HL-60/S4 (cell line): ENCODE measurements around the gene CD86.
"Not testable (repeated sequence)": the region's sequence is repeated elsewhere in the genome, so short reads cannot be mapped to it uniquely, and the experiment has no call there.

Experiments
- in situ Hi-C: fragments of 300-500 bp; cut with MboI; formaldehyde crosslinking; loops from 2 replicates; pipeline ENCODE4 v1.14.3; 2022; ENCODE audit warnings: low sequenced_read_pairs

CD86 gene

DNA sequence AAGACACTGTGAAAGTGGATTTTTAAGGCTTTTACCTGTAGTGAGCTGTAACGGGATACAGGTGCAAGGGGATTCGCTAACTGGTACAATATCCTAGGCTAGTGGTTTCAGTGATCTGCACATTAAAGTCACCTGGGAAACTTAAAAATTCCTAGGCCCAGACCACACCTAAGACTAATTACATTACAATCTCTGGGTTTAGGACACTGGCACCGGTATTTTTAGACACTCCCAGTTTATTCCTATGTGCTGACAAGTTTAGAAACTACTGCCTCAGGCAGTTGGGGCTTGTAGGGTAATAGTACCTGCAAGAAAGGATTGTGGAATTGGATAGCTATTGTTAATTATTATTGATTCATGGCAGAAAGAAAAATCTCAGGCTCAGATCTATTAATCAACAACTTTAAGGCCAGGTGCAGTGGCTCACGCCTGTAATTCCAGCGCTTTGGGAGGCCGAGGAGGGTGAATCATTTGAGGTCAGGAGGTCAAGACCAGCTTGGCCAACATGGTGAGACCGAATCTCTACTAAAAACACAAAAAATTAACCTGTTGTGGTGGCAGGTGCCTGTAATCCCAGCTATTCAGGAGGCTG, 77.9 kb downstream of the CD86 start:
- in situ Hi-C loops, result no loop called here

DNA sequence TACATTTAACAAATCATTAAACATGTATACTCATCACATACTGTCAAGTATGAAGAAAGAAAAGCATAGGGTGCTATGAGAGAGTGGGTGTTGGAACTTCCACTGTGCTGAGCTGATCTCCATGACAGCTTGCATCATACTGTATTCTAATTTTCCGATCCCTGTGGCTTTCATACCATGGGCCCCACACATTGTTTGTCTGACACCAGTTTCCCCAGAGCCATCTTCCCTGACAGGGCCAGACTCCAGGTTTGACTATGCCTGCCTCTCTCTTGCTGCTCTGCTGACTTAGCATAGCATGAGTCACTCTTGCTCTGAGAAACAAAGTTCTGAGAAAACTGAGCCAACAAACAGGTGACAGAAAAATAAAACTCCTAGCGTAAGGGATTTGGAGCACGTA, 91.3 kb downstream of the CD86 start:
- in situ Hi-C loops, result no loop called here

DNA sequence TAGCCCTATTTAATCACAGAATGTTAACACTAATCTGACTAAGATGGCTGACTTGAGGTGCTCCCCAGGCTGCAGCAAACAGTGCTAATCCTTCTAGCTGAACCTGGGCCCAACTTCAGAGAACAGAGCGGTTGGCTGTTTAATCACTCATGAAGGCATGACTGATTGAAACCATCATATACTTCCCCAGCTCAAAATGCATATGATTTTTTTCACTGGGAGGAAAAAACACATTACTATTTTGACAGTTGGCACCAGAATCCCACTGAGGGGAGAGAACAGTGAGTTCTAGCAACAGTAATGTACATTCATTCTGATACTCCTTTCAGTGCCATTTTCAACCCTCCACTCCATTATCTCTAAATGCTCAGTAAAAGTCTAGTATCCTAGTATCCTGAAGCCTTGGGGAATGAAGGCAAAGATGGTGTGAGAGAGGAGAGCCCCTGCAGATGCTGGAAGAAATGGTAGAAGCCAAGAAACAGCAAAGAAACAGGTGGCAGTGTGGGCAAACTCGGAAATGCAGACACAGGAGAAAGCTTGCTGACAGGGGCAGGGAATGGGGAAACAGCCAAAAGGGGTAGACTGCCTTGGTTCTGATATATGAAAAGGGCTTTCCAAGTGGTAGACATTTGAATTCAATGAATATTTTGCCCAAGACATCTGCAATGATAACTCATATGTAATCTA, 93.9 kb downstream of the CD86 start:
- in situ Hi-C loops, result no loop called here

DNA sequence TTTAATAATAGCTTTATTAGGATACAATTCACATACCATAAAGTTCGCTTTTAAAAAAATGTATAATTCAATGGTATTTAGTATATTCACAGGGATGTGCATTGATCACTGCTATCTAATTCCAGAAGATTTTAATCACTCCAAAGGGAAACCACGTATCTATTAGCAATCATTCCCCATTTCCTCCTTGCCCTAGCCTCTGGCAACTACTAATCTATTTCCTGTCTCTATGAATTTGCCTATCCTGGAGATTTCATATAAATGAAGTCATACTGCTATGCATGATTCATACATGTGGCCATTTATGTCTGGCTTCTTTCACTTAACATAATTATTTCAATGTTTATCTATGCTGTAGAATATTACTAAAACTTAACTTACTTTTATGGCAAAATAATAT, 96.3 kb downstream of the CD86 start:
- in situ Hi-C loops, result no loop called here

DNA sequence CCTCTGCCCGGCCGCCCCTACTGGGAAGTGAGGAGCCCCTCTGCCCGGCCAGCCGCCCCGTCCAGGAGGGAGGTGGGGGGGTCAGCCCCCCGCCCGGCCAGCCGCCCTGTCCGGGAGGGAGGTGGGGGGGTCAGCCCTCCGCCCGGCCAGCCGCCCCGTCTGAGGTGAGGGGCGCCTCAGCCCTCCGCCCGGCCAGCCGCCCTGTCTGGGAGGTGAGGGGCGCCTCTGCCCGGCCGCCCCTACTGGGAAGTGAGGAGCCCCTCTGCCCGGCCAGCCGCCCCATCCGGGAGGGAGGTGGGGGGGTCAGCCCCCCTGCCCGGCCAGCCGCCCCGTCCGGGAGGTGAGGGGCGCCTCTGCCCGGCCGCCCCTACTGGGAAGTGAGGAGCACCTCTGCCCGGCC, 109.8 kb downstream of the CD86 start:
- in situ Hi-C loops, result not testable (repeated sequence)

DNA sequence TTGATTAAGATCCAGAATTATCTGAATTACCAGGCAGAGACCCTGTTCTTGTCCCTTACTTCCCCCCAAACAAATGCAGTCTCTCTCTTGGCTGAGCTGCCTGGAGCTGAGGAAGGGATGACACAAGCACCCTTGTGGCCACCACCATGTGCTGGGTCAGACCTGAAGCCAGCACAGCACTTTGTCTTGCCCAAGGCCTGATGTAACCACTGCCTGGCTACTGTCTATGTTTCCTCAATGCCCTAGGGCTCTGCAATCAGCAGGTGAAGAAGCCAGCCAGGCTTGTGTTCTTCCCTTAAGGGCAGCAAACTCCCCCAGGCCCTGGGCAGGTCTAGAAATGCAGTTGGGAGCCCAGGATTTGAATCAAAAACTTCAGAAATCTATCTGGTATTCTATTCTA, 112.5 kb downstream of the CD86 start:
- in situ Hi-C loops, result no loop called here

DNA sequence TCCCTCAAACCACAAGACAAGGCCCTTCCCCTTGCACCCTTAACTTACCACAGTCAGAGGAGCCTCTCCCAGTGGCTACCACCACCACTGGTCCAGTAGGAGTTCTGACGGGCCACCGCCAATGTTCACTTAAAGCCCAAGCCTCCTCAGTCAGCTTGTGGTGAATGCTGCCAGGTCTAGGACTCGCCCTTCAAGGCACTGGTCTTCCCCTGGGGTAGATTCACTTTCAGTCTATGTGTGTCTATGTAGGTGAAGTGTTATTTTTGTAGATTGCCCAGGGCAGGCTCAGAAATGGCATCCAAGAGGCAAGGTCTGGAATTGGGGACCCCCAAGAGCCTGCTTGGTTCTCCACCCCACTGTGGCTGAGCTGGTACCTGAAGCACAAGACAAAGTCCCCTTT, 112.9 kb downstream of the CD86 start:
- in situ Hi-C loops, result no loop called here

DNA sequence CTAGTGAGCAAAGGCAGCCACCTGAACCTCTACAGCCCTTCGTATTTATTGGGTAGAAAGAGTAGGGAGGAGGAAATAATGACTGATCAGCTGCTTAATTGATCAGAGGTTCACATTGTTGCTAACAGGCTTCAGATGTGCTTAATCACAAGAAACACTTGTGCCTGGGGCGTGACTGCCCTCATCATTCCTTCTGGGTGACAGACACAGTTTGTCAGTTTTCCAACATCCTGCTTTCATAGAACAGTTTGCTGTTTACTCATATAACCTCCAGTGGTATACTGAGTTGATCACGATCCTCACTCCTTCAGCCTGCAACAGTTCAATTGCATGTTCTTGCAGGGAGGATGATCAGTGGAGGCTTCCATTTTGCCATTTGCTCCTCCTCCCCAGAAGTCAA, 114.7 kb downstream of the CD86 start:
- in situ Hi-C loops, result no loop called here
